GM19438 (cell line): ENCODE data around the gene BOLA1.
A peak's percentile ranks its signal among the peaks of the same experiment; 100 is the strongest.
"Not testable (repeated sequence)": the region's sequence is repeated elsewhere in the genome, so short reads cannot be mapped to it uniquely, and the experiment has no call there.

Experiments
- ATAC-seq: cut with Tn5 transposase; IDR thresholded peaks from one replicate; pipeline ENCODE4 v1.9.1; 2021; ENCODE audit warnings: low read depth; ENCODE audit not compliant: unreplicated experiment

BOLA1 gene

GRCh38 chr1:149927563-149928400 lies 28.4 kb downstream of the BOLA1 start, which contains the start of gene SF3B4:
TSS of gene SF3B4 (minus strand) at chr1:149927803. CDS start at chr1:149927759, 44 bp downstream.
- ATAC-seq = peak; percentile 91

GRCh38 chr1:149928401-149928724 lies 29.0 kb downstream of the BOLA1 start:
- ATAC-seq = no peak

- no peak for ATAC-seq
These were observed 30.5 kb downstream of the BOLA1 start for GRCh38 chr1:149929856-149930255.

- ATAC-seq = no peak
These were observed 31.9 kb downstream of the BOLA1 start for GRCh38 chr1:149931212-149931790.

GRCh38 chr1:149932474-149932873 lies 33.1 kb downstream of the BOLA1 start:
- no peak for ATAC-seq

GRCh38 chr1:149933208-149933607 lies 33.8 kb downstream of the BOLA1 start:
- ATAC-seq = no peak

GRCh38 chr1:149934356-149934755 lies 35.0 kb downstream of the BOLA1 start:
- ATAC-seq = no peak

GRCh38 chr1:149936170-149936991 lies 37.0 kb downstream of the BOLA1 start, which contains the start of gene MTMR11:
TSS of gene MTMR11 (minus strand) at chr1:149936879. CDS start at chr1:149936647, 232 bp downstream.
- ATAC-seq = no peak

GRCh38 chr1:149936992-149937705 lies 37.8 kb downstream of the BOLA1 start:
- ATAC-seq = no peak

GRCh38 chr1:149937759-149938158 lies 38.4 kb downstream of the BOLA1 start:
- no peak for ATAC-seq

- ATAC-seq = not testable (repeated sequence)
These were observed 39.3 kb downstream of the BOLA1 start for GRCh38 chr1:149938668-149939003.

GRCh38 chr1:149940427-149940826 lies 41.1 kb downstream of the BOLA1 start:
- ATAC-seq = no peak

- no peak for ATAC-seq
These were observed 42.8 kb downstream of the BOLA1 start for GRCh38 chr1:149942207-149942606.

GRCh38 chr1:149942885-149943284 lies 43.5 kb downstream of the BOLA1 start:
- ATAC-seq = no peak

- ATAC-seq = no peak
These were observed 45.8 kb downstream of the BOLA1 start for GRCh38 chr1:149945206-149945605.

GRCh38 chr1:149949911-149950310 lies 50.5 kb downstream of the BOLA1 start:
- no peak for ATAC-seq
